Fibroblast of mammary gland (primary cell): Measurements from ENCODE around the gene SLC39A7.

Experiments
- DNase-seq: peaks from one replicate; pipeline ENCODE4 v3.0.0-alpha.2; 2010; ENCODE audit warnings: low read depth
- H3K4me3 ChIP-seq: 2 replicates; pipeline ENCODE4 v1.5.1; 2011; ENCODE audit warnings: low read depth, mild to moderate bottlenecking, low read length, moderate library complexity; ENCODE audit not compliant: control insufficient read depth
- TF ChIP-seq, protein P1 (sequence below): conservative IDR thresholded peaks from 2 replicates; pipeline ENCODE4 v1.5.1; 2011; ENCODE audit warnings: low read depth, low read length, inconsistent platforms; ENCODE audit not compliant: control insufficient read depth, insufficient read depth

Gene SLC39A7

DNA sequence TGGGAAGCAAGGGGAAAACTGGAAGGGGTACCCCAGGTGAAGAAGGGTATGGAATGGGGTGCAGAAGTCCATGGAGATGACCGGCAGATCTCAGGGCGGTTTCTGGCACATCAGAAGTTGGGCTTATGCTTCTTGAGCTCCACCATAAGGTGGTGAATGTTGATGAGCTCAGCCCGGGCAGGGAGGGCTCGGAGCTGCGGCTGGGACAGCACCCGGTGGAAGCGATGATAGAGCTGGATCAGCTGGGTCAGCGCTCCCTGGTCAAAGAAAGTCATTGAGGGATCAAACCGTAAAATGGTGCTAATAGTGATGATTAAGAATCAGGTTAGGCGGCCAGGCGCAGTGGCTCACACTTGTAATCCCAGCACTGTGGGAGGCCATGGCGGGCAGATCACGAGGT lies 50.1 kb downstream of the SLC39A7 start:
- no peak for DNase-seq
- H3K4me3 ChIP-seq = no peak overlapping the region
- TF ChIP-seq, protein P1, sequence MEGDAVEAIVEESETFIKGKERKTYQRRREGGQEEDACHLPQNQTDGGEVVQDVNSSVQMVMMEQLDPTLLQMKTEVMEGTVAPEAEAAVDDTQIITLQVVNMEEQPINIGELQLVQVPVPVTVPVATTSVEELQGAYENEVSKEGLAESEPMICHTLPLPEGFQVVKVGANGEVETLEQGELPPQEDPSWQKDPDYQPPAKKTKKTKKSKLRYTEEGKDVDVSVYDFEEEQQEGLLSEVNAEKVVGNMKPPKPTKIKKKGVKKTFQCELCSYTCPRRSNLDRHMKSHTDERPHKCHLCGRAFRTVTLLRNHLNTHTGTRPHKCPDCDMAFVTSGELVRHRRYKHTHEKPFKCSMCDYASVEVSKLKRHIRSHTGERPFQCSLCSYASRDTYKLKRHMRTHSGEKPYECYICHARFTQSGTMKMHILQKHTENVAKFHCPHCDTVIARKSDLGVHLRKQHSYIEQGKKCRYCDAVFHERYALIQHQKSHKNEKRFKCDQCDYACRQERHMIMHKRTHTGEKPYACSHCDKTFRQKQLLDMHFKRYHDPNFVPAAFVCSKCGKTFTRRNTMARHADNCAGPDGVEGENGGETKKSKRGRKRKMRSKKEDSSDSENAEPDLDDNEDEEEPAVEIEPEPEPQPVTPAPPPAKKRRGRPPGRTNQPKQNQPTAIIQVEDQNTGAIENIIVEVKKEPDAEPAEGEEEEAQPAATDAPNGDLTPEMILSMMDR = no peak

DNA sequence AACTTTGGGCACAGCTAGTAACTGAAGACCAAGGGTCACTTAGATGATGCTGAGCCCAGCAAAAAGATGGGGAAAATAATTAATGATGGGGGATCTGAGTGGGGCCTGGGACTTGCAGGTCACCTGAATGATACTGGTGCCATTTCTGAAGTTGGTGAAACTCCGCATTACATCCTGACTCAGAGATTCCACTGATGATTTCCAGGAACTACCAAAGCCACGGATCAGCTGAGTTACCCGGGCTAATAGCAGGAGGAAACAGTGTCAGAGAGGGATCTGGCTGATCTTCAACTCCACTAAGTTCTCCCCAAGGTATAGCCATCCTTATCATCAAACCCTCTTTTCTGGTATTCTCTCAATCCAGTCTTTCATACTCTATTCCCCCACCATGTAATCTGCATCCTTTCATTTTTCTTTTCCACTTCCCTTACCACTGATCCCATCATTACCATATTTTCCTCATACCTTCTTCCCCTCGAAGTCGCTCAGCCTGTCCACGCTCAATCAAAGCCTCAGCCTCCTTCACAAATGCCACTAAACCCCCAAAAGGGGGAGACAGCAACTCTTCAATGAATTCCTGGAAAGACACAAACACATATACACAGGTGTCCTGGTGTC lies 50.8 kb downstream of the SLC39A7 start:
- TF ChIP-seq, protein P1 = no peak
- peak; percentile 40 for DNase-seq
- H3K4me3 ChIP-seq = no peak overlapping the region

DNA sequence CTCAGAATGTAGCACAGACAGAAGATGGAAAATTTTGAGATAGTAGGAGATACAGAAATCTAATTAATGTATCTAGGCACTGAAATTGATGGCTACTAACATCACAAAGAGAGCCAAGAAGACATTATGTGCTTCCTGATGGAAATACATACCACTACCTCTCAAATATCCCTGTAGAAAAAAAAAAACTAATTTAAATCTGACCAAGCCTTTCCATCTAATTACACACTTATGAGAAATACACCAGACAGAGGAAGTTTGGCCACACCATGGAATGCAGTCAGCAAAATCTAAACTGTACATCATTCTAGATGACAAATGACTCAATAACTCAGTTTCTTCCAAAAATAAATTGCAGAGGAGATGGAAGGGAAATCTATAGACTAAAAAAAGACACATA lies 52.1 kb downstream of the SLC39A7 start:
- H3K4me3 ChIP-seq = no peak overlapping the region
- TF ChIP-seq, protein P1 = no peak
- DNase-seq = peak; percentile 48
